IMR-90 (cell line): ENCODE results near the gene DHRS3. TPM values are rescaled to one million over a fixed set of nuclear protein-coding genes. Genes with fewer than 3 reads are reported as not detected.

Experiments used
- ATAC-seq: fragments of 200-7000 bp; cut with Tn5 transposase; 2 replicates; pipeline ENCODE4 v1.9.1; 2020; ENCODE audit warnings: low read depth, mild to moderate bottlenecking, moderate library complexity
- BruUV-seq: library from RNA; stranded (reverse); fragments of 400-500 nt; replicated peaks from 2 replicates; lab custom pipeline; 2021; lab: Mats Ljungman, UMichigan
- CTCF ChIA-PET: fragments of 300-600 bp; formaldehyde crosslinking; extraction: SDS; loops from one replicate; lab custom pipeline; 2021; ENCODE audit warnings: antibody characterized with exemption; lab: Yijun Ruan, JAX
- POLR2A ChIA-PET: fragments of 300-600 bp; sonication (Branson Sonifier 250); formaldehyde crosslinking; loops from one replicate; lab custom pipeline; 2022; ENCODE audit warnings: antibody characterized with exemption; ENCODE audit not compliant: unreplicated experiment; lab: Charles Lee
- DNase-seq: peaks from one replicate; pipeline ENCODE4 v3.0.0; 2013
- H2AFZ ChIP-seq: replicated peaks from 2 replicates; pipeline ENCODE3; 2013; ENCODE audit warnings: low read length, mild to moderate bottlenecking; ENCODE audit not compliant: poor library complexity
- H2AK5ac ChIP-seq: 2 replicates; pipeline ENCODE4 v1.6.1; 2013; ENCODE audit warnings: low read depth, low read length, inconsistent platforms
- H2AK9ac ChIP-seq: replicated peaks from 2 replicates; pipeline ENCODE3; 2013; ENCODE audit warnings: mild to moderate bottlenecking, low read depth, low read length, moderate library complexity; ENCODE audit not compliant: poor library complexity
- H2BK120ac ChIP-seq: 2 replicates; pipeline ENCODE4 v1.6.1; 2013; ENCODE audit warnings: low read depth, low read length, inconsistent platforms
- H2BK15ac ChIP-seq: 3 replicates; pipeline ENCODE4 v1.6.1; 2013; ENCODE audit warnings: low read depth, low read length, inconsistent platforms
- H2BK20ac ChIP-seq: 2 replicates; pipeline ENCODE4 v1.6.1; 2013; ENCODE audit warnings: low read depth, mild to moderate bottlenecking, inconsistent platforms, low read length, moderate library complexity
- H2BK5ac ChIP-seq: 2 replicates; pipeline ENCODE4 v1.6.1; 2013; ENCODE audit warnings: mild to moderate bottlenecking, low read depth, low read length, inconsistent platforms; ENCODE audit not compliant: poor library complexity, severe bottlenecking
- H3K14ac ChIP-seq: replicated peaks from 2 replicates; pipeline ENCODE4 v1.6.1; 2013; ENCODE audit warnings: low read depth, low read length, inconsistent platforms
- H3K18ac ChIP-seq: 2 replicates; pipeline ENCODE4 v1.6.1; 2013; ENCODE audit warnings: low read depth, low read length, control low read depth
- H3K23ac ChIP-seq: 2 replicates; pipeline ENCODE4 v1.6.1; 2013; ENCODE audit warnings: low read depth, low read length, inconsistent platforms
- H3K27ac ChIP-seq: 2 replicates; pipeline ENCODE4 v1.5.1; 2013; ENCODE audit warnings: mild to moderate bottlenecking, control low read depth, low read length; ENCODE audit not compliant: insufficient read depth
- H3K27me3 ChIP-seq: 2 replicates; pipeline ENCODE4 v1.6.1; 2013; ENCODE audit warnings: low read length; ENCODE audit not compliant: control insufficient read depth, insufficient read depth
- H3K36me3 ChIP-seq: 2 replicates; pipeline ENCODE4 v1.6.1; 2013; ENCODE audit warnings: low read length, mixed read lengths; ENCODE audit not compliant: control insufficient read depth, insufficient read depth
- H3K4ac ChIP-seq: 2 replicates; pipeline ENCODE4 v1.6.1; 2013; ENCODE audit warnings: low read depth, low read length, inconsistent platforms
- H3K4me1 ChIP-seq: 2 replicates; pipeline ENCODE4 v1.6.1; 2013; ENCODE audit warnings: low read length, mixed read lengths; ENCODE audit not compliant: control insufficient read depth, insufficient read depth
- H3K4me2 ChIP-seq: 2 replicates; pipeline ENCODE4 v1.6.1; 2013; ENCODE audit warnings: low read depth, mild to moderate bottlenecking, control low read depth, low read length, moderate library complexity
- H3K4me3 ChIP-seq: 2 replicates; pipeline ENCODE4 v1.5.1; 2013; ENCODE audit warnings: low read depth, mild to moderate bottlenecking, control low read depth, low read length, moderate library complexity; ENCODE audit not compliant: insufficient read depth
- H3K56ac ChIP-seq: 2 replicates; pipeline ENCODE4 v1.6.1; 2013; ENCODE audit warnings: low read length, inconsistent platforms; ENCODE audit not compliant: insufficient read depth; ENCODE audit errors: extremely low read depth
- H3K79me1 ChIP-seq, 2 experiments: 2 replicates each; pipeline ENCODE4 v1.6.1; 2013; ENCODE audit warnings: low read length in 2 of 2, inconsistent platforms in 1 of 2, low read depth in 1 of 2
- H3K9ac ChIP-seq: 2 replicates; pipeline ENCODE4 v1.6.1; 2013; ENCODE audit warnings: low read depth, low read length, control low read depth
- H3K9me1 ChIP-seq: 2 replicates; pipeline ENCODE4 v1.6.1; 2013; ENCODE audit warnings: low read length, inconsistent platforms; ENCODE audit not compliant: insufficient read depth
- H3K9me3 ChIP-seq: 2 replicates; pipeline ENCODE4 v1.6.1; 2013; ENCODE audit warnings: low read length; ENCODE audit not compliant: control insufficient read depth, insufficient read depth
- H4K20me1 ChIP-seq: 2 replicates; pipeline ENCODE4 v1.6.1; 2013; ENCODE audit warnings: low read length, inconsistent platforms; ENCODE audit not compliant: insufficient read depth
- H4K5ac ChIP-seq: 2 replicates; pipeline ENCODE4 v1.6.1; 2013; ENCODE audit warnings: mild to moderate bottlenecking, low read depth, low read length, control low read depth
- H4K8ac ChIP-seq, 2 experiments: 2 replicates each; pipeline ENCODE4 v1.6.1; 2013; ENCODE audit warnings: low read depth in 2 of 2, low read length in 2 of 2, control low read depth in 1 of 2, inconsistent platforms in 1 of 2
- H4K91ac ChIP-seq: 2 replicates; pipeline ENCODE4 v1.6.1; 2013; ENCODE audit warnings: low read depth, low read length, inconsistent platforms; ENCODE audit not compliant: insufficient read depth
- BHLHE40 ChIP-seq: fragments of 150-350 bp; IDR thresholded peaks from 2 replicates; pipeline ENCODE4 v1.6.1; 2016; ENCODE audit warnings: mild to moderate bottlenecking, low read depth, low read length
- CEBPB ChIP-seq: IDR thresholded peaks from 2 replicates; pipeline ENCODE4 v1.6.1; 2012; ENCODE audit warnings: low read depth, low read length, improper control_type of control experiment
- CHD1 ChIP-seq: IDR thresholded peaks from 2 replicates; pipeline ENCODE4 v1.6.1; 2012; ENCODE audit warnings: low read depth, low read length, improper control_type of control experiment
- CTCF ChIP-seq: conservative IDR thresholded peaks from 2 replicates; pipeline ENCODE4 v1.5.1; 2012; ENCODE audit warnings: mild to moderate bottlenecking, low read depth, low read length, improper control_type of control experiment
- ELK1 ChIP-seq: fragments of 150-350 bp; IDR thresholded peaks from 2 replicates; pipeline ENCODE4 v1.6.1; 2016; ENCODE audit warnings: low read depth, mild to moderate bottlenecking, low read length, moderate library complexity, borderline replicate concordance
- FOS ChIP-seq: fragments of 150-350 bp; IDR thresholded peaks from 2 replicates; pipeline ENCODE4 v1.6.1; 2016; ENCODE audit warnings: low read depth, low read length
- MAFK ChIP-seq: IDR thresholded peaks from 2 replicates; pipeline ENCODE4 v1.6.1; 2012; ENCODE audit warnings: low read depth, low read length, improper control_type of control experiment
- MAZ ChIP-seq: IDR thresholded peaks from 2 replicates; pipeline ENCODE4 v1.6.1; 2012; ENCODE audit warnings: low read depth, mild to moderate bottlenecking, low read length, improper control_type of control experiment, moderate library complexity, borderline replicate concordance
- MXI1 ChIP-seq: IDR thresholded peaks from 2 replicates; pipeline ENCODE4 v1.6.1; 2012; ENCODE audit warnings: low read depth, mild to moderate bottlenecking, low read length, moderate library complexity, borderline replicate concordance
- NFE2L2 ChIP-seq: fragments of 150-350 bp; IDR thresholded peaks from 2 replicates; pipeline ENCODE4 v1.6.1; 2016; ENCODE audit warnings: low read depth, mild to moderate bottlenecking, low read length
- POLR2A ChIP-seq: IDR thresholded peaks from 2 replicates; pipeline ENCODE4 v1.6.1; 2012; ENCODE audit warnings: mild to moderate bottlenecking, low read depth, low read length
- RAD21 ChIP-seq: IDR thresholded peaks from 2 replicates; pipeline ENCODE4 v1.6.1; 2012; ENCODE audit warnings: low read length, improper control_type of control experiment
- RCOR1 ChIP-seq: IDR thresholded peaks from 2 replicates; pipeline ENCODE4 v1.6.1; 2012; ENCODE audit warnings: mild to moderate bottlenecking, low read length, improper control_type of control experiment; ENCODE audit not compliant: insufficient replicate concordance
- RFX5 ChIP-seq: IDR thresholded peaks from 2 replicates; pipeline ENCODE4 v1.8.0; 2012; ENCODE audit warnings: low read depth, mild to moderate bottlenecking, low read length, moderate library complexity
- SMC3 ChIP-seq: fragments of 150-350 bp; IDR thresholded peaks from 2 replicates; pipeline ENCODE4 v1.6.1; 2016; ENCODE audit warnings: low read depth, mild to moderate bottlenecking, antibody characterized with exemption, low read length, moderate library complexity
- WGBS, 2 experiments: methylation state at CpG; one replicate each; pipeline versions ENCODE4 v1.1.5 to v1.1.7; 2013; ENCODE audit warnings: missing lambda C conversion rate in 2 of 2; ENCODE audit not compliant: insufficient read length in 1 of 2; ENCODE audit errors: extremely low coverage in 2 of 2; 5-methylcytosine and 5-hydroxymethylcytosine counted together
- dilution Hi-C: fragments of 300-500 bp; cut with HindIII; formaldehyde crosslinking; loops from one replicate; pipeline ENCODE4 v1.14.3; 2018; ENCODE audit warnings: low sequenced_read_pairs; ENCODE audit not compliant: unreplicated experiment
- in situ Hi-C: fragments of 300-500 bp; cut with MboI; formaldehyde crosslinking; loops from 3 replicates; pipeline ENCODE4 v1.14.3; 2019; ENCODE audit warnings: low sequenced_read_pairs, inconsistent platforms, mixed read lengths
- intact Hi-C: fragments of 100-400 bp; cut with micrococcal nuclease; formaldehyde crosslinking; loops from 2 replicates; pipeline ENCODE4 v1.10.0; 2022
- polyA plus RNA-seq, 3 experiments: library from polyadenylated mRNA; depleted of rRNA; stranded (reverse); fragments of >200 nt; gene quantifications; 2 replicates each; pipeline ENCODE4 v1.2.3, GENCODE V29; 2012; ENCODE audit warnings: low replicate concordance in 1 of 3
- total RNA-seq: library from RNA; depleted of rRNA; stranded (reverse); fragments of >200 nt; gene quantifications from 2 replicates; pipeline ENCODE4 v1.2.3, GENCODE V29; 2012

Gene DHRS3
- total and polyA plus RNA-seq, 2 of the 4 experiments (the other 2 are of a cell fraction) = 11.2 to 14.5 TPM

- peak overlapping the region; percentile 63 for H2BK5ac ChIP-seq
- H4K8ac ChIP-seq = peak overlapping the region; percentile 15 to 79; a peak in 3 of 4 replicates
- peak; percentile 6; the same call in 1 of the 2 replicates for ATAC-seq
- no peak overlapping the region; the same call in 1 of the 2 replicates for H3K9ac ChIP-seq
- H3K4me1 ChIP-seq = peaks cover 23% of the 10 kb centered on the region
- H3K14ac ChIP-seq = peak overlapping the region; percentile 74
- H3K18ac ChIP-seq = peak overlapping the region; percentile 25; the same call in 1 of the 2 replicates
- H3K23ac ChIP-seq = peak overlapping the region; percentile 31; the same call in 1 of the 2 replicates
- H2BK20ac ChIP-seq = peak overlapping the region; percentile 72; the same call in 1 of the 2 replicates
- peaks cover 2% of the 10 kb centered on the region; the same call in 1 of the 2 replicates for H3K9me3 ChIP-seq
- POLR2A ChIA-PET = no interaction called here
- no peaks in the 10 kb centered on the region for H3K79me1 ChIP-seq
- H4K20me1 ChIP-seq = no peaks in the 10 kb centered on the region
- in situ Hi-C loops (no loop called here), dilution Hi-C loops (no loop called here), intact Hi-C loops (loop anchor here (5.0 kb wide), 1 partner anchor 58 kb away; no protein-coding TSS in a partner anchor)
- WGBS, 2 experiments = 87% methylated on average over 4 of the region's 17 CpGs; no CpG with 5 or more reads in 1 of the 2 experiments
- H2AK5ac ChIP-seq = peak overlapping the region; percentile 65
- peak overlapping the region; percentile 91 for H2AFZ ChIP-seq
- peaks cover 3% of the 10 kb centered on the region; the same call in 1 of the 2 replicates for H3K27me3 ChIP-seq
- peak overlapping the region; percentile 72 for H2BK120ac ChIP-seq
- peak overlapping the region; percentile 69 for H4K91ac ChIP-seq
- peak overlapping the region; percentile 68 for H3K27ac ChIP-seq
- no peak overlapping the region for H2AK9ac ChIP-seq
- BruUV-seq = no TSS peak
- H2BK15ac ChIP-seq = peak overlapping the region; percentile 7; the same call in 2 of the 3 replicates
- peaks cover 6% of the 10 kb centered on the region; the same call in 1 of the 2 replicates for H3K9me1 ChIP-seq
- DNase-seq = no peak
- H3K4ac ChIP-seq = peak overlapping the region; percentile 82
- peak overlapping the region; percentile 0; the same call in 1 of the 2 replicates for H3K4me2 ChIP-seq
- no peak overlapping the region for H3K56ac ChIP-seq
- H3K4me3 ChIP-seq = no peak overlapping the region
- no peaks in the 10 kb centered on the region for H3K36me3 ChIP-seq
- CTCF ChIA-PET = interaction anchor here (0.6 to 0.7 kb wide), 2 partner anchors 118 to 300 kb away, joined by 3 read pairs; no protein-coding TSS in a partner anchor
- peak overlapping the region; percentile 26 for H4K5ac ChIP-seq
- no peak for TF ChIP-seq MAFK
- TF ChIP-seq FOS = no peak
- TF ChIP-seq MAZ = no peak
- TF ChIP-seq RFX5 = no peak
- no peak for TF ChIP-seq MXI1
- TF ChIP-seq RCOR1 = no peak
- no peak for TF ChIP-seq BHLHE40
- TF ChIP-seq CTCF = no peak
- no peak for TF ChIP-seq CHD1
- no peak for TF ChIP-seq CEBPB
- TF ChIP-seq POLR2A = no peak
- TF ChIP-seq NFE2L2 = no peak
- no peak for TF ChIP-seq SMC3
- no peak for TF ChIP-seq RAD21
- no peak for TF ChIP-seq ELK1
Measured at GRCh38 chr1:12540580-12541273, 77.3 kb downstream of the DHRS3 start.
